Measurements from ENCODE around the gene NTNG1.

DNA sequence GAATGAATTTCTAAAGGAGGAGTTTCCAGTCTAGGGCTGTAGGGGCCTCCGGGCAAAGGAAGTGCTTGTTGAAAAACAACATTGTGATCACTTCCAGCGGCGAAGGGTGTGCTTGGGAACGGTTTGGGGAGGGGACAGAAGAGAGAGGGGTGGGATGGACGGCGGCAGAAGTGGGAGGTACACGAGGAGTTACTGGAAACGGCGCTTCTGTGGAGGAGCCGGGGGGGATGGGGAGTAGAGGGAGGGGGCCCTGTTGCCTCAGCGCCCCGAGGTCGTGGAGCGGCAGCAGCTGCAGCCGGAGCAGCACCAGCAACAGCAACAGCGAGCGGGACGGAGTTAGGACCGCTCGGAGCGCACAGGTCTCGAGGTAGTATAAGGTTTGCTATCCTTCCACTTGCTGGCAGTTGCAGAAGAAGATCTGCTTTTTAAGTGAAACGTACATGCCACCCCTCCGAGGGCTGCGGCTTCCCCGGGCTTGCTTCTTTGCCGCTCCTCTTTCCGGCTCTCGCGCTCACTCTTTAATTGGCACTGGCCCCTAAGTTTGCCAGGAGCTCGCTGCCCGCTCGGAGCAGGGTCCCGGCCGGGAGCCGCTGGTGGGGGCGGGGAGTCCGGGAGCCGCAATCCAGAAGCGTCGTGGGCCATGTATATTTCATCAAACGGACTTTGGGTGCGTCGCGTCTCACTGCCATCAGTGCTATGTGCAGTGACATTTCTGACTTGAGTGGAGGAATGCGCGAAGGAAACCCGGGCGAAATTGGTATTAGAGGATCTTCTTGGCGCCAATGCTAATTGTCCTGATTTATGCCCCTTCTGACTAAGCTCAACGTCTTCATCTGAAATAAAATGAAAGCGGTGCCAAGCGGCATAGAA is 771 bp upstream of the NTNG1 start:
- TF ChIP-seq CTCF (IDR thresholded peaks at IDR 0.05; ENCODE audit: insufficient read depth, low read length) (no peak), POLR2AphosphoS5 (IDR thresholded peaks at IDR 0.05; ENCODE audit: low read depth) (no peak)
- TF ChIP-seq, protein P1, sequence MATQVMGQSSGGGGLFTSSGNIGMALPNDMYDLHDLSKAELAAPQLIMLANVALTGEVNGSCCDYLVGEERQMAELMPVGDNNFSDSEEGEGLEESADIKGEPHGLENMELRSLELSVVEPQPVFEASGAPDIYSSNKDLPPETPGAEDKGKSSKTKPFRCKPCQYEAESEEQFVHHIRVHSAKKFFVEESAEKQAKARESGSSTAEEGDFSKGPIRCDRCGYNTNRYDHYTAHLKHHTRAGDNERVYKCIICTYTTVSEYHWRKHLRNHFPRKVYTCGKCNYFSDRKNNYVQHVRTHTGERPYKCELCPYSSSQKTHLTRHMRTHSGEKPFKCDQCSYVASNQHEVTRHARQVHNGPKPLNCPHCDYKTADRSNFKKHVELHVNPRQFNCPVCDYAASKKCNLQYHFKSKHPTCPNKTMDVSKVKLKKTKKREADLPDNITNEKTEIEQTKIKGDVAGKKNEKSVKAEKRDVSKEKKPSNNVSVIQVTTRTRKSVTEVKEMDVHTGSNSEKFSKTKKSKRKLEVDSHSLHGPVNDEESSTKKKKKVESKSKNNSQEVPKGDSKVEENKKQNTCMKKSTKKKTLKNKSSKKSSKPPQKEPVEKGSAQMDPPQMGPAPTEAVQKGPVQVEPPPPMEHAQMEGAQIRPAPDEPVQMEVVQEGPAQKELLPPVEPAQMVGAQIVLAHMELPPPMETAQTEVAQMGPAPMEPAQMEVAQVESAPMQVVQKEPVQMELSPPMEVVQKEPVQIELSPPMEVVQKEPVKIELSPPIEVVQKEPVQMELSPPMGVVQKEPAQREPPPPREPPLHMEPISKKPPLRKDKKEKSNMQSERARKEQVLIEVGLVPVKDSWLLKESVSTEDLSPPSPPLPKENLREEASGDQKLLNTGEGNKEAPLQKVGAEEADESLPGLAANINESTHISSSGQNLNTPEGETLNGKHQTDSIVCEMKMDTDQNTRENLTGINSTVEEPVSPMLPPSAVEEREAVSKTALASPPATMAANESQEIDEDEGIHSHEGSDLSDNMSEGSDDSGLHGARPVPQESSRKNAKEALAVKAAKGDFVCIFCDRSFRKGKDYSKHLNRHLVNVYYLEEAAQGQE (IDR thresholded peaks at IDR 0.05; ENCODE audit: insufficient replicate concordance, low read depth) = no peak
